ENCODE measurements around the gene CNTNAP1. TPM values are rescaled to one million over a fixed set of nuclear protein-coding genes. Genes with fewer than 3 reads are reported as not detected.

Gene CNTNAP1
- total and polyA plus RNA-seq, 9 of the 15 experiments (the other 6 are each of a cell fraction or from before 2014, with no cell fraction given), result 0.10 to 1.8 (median 0.62) TPM

DNA sequence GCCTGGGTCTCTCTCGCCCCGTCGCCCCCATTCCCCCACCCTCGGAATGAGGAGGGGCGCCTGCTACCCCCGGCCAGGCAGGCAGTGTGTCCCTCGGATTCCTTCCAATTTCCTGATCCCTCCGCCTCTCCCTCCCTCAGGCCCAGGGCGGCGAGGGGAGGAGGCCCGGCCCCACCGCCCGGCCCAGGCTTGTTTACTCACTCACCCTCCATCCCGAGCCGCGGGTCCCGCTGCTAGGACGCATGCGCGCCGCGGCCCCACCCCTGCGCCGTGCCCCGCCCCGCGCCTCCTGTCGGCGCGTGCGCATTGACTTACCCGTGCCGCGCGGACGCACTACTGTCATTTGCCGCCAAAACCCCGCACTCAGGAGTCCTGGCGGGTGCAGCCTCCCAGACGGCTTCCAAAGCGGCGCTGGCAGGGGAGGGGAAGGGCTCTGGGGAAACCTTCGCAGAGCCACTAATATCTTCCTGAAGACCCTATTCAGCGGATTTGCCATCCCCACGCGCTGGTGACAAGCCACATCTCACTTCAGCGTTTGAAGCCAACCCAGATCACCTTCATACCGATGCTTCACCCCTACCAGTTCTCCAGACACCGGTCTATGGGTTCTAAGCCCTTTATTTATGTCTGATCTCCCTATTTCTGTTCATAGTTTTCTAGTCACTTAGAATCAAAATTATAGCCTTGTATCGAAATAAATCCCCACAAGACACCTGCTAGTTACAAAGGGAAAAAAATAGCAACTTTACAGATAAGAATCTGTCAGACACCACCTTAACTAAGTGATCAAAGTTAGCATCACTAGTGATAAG, 62.7 kb downstream of the CNTNAP1 start, which contains the start of gene EZH1 (continued):
- TF ChIP-seq, protein P1, sequence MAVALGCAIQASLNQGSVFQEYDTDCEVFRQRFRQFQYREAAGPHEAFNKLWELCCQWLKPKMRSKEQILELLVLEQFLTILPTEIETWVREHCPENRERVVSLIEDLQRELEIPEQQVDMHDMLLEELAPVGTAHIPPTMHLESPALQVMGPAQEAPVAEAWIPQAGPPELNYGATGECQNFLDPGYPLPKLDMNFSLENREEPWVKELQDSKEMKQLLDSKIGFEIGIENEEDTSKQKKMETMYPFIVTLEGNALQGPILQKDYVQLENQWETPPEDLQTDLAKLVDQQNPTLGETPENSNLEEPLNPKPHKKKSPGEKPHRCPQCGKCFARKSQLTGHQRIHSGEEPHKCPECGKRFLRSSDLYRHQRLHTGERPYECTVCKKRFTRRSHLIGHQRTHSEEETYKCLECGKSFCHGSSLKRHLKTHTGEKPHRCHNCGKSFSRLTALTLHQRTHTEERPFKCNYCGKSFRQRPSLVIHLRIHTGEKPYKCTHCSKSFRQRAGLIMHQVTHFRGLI (CRISPR knock-in tag; IDR thresholded peaks at IDR 0.05), result 0 out of 2 replicates have a peak, but pooled peaks have one; percentile 50
- no peak for TF ChIP-seq CHD1 (IDR thresholded peaks at IDR 0.05; ENCODE audit: low read length)
- TF ChIP-seq, protein P2, sequence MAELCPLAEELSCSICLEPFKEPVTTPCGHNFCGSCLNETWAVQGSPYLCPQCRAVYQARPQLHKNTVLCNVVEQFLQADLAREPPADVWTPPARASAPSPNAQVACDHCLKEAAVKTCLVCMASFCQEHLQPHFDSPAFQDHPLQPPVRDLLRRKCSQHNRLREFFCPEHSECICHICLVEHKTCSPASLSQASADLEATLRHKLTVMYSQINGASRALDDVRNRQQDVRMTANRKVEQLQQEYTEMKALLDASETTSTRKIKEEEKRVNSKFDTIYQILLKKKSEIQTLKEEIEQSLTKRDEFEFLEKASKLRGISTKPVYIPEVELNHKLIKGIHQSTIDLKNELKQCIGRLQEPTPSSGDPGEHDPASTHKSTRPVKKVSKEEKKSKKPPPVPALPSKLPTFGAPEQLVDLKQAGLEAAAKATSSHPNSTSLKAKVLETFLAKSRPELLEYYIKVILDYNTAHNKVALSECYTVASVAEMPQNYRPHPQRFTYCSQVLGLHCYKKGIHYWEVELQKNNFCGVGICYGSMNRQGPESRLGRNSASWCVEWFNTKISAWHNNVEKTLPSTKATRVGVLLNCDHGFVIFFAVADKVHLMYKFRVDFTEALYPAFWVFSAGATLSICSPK (IDR thresholded peaks at IDR 0.05; ENCODE audit: borderline replicate concordance), result no peak
- no peak for TF ChIP-seq SNRNP70 (optimal IDR thresholded peaks at IDR 0.05; ENCODE audit: low read depth, low read length)
- TF ChIP-seq RBM34 (IDR thresholded peaks at IDR 0.05; ENCODE audit: borderline replicate concordance, insufficient read depth, low read length), result no peak
- TF ChIP-seq BCOR (IDR thresholded peaks at IDR 0.05), result no peak
- no peak for TF ChIP-seq HMG20B (CRISPR knock-in tag; IDR thresholded peaks at IDR 0.05)
- no peak for TF ChIP-seq TAF9B (IDR thresholded peaks at IDR 0.05; ENCODE audit: partially characterized antibody)
- no peak for TF ChIP-seq MCM3 (IDR thresholded peaks at IDR 0.05)
- TF ChIP-seq PHF21A (IDR thresholded peaks at IDR 0.05; ENCODE audit: borderline replicate concordance, low read depth), result 0 out of 2 replicates have a peak, but pooled peaks have one; percentile 23
- no peak for TF ChIP-seq SMARCE1 (IDR thresholded peaks at IDR 0.05)
- TF ChIP-seq, protein P3, sequence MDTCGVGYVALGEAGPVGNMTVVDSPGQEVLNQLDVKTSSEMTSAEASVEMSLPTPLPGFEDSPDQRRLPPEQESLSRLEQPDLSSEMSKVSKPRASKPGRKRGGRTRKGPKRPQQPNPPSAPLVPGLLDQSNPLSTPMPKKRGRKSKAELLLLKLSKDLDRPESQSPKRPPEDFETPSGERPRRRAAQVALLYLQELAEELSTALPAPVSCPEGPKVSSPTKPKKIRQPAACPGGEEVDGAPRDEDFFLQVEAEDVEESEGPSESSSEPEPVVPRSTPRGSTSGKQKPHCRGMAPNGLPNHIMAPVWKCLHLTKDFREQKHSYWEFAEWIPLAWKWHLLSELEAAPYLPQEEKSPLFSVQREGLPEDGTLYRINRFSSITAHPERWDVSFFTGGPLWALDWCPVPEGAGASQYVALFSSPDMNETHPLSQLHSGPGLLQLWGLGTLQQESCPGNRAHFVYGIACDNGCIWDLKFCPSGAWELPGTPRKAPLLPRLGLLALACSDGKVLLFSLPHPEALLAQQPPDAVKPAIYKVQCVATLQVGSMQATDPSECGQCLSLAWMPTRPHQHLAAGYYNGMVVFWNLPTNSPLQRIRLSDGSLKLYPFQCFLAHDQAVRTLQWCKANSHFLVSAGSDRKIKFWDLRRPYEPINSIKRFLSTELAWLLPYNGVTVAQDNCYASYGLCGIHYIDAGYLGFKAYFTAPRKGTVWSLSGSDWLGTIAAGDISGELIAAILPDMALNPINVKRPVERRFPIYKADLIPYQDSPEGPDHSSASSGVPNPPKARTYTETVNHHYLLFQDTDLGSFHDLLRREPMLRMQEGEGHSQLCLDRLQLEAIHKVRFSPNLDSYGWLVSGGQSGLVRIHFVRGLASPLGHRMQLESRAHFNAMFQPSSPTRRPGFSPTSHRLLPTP (IDR thresholded peaks at IDR 0.05; ENCODE audit: borderline replicate concordance, extremely low read depth, insufficient read length), result no peak
- TF ChIP-seq MAZ (CRISPR knock-in tag; conservative IDR thresholded peaks at IDR 0.05 in 1 of 2, IDR thresholded peaks at IDR 0.05 in 1 of 2), result peak in 1 of 2 experiments; percentile 93; a peak in 2 of 4 replicates
- TF ChIP-seq ZNF3 (CRISPR knock-in tag; IDR thresholded peaks at IDR 0.05), result no peak
- no peak for TF ChIP-seq KHSRP (IDR thresholded peaks at IDR 0.05)
- TF ChIP-seq DPF2 (IDR thresholded peaks at IDR 0.05), result no peak
- no peak for TF ChIP-seq CHD2 (IDR thresholded peaks at IDR 0.05; ENCODE audit: low read depth, low read length)
- TF ChIP-seq HOXB6 (CRISPR knock-in tag; IDR thresholded peaks at IDR 0.05; ENCODE audit: borderline replicate concordance), result no peak
- no peak for TF ChIP-seq ZNF644 (tag; IDR thresholded peaks at IDR 0.05; ENCODE audit: low read depth)
- peak; percentile 32; the same call in 1 of the 2 replicates for TF ChIP-seq ZNF431 (CRISPR knock-in tag; IDR thresholded peaks at IDR 0.05)
- TF ChIP-seq, protein P4, sequence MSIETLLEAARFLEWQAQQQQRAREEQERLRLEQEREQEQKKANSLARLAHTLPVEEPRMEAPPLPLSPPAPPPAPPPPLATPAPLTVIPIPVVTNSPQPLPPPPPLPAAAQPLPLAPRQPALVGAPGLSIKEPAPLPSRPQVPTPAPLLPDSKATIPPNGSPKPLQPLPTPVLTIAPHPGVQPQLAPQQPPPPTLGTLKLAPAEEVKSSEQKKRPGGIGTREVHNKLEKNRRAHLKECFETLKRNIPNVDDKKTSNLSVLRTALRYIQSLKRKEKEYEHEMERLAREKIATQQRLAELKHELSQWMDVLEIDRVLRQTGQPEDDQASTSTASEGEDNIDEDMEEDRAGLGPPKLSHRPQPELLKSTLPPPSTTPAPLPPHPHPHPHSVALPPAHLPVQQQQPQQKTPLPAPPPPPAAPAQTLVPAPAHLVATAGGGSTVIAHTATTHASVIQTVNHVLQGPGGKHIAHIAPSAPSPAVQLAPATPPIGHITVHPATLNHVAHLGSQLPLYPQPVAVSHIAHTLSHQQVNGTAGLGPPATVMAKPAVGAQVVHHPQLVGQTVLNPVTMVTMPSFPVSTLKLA (conservative IDR thresholded peaks at IDR 0.05), result peak; percentile 22 to 66; a peak in 2 of 4 replicates
- TF ChIP-seq ZBED1 (IDR thresholded peaks at IDR 0.05), result 0 out of 2 replicates have a peak, but pooled peaks have one; percentile 49

Measured in K562 (cell line).